CD4-positive, alpha-beta T cell treated with Interleukin-4 for 4 hours (primary cell): Measurements from ENCODE around the gene EIF1AX.
"Not testable (repeated sequence)": the region's sequence is repeated elsewhere in the genome, so short reads cannot be mapped to it uniquely, and the experiment has no call there.

Experiments used
- DNase-seq: peaks from one replicate; pipeline ENCODE4 v3.0.0-alpha.2; 2020

The EIF1AX gene

DNA sequence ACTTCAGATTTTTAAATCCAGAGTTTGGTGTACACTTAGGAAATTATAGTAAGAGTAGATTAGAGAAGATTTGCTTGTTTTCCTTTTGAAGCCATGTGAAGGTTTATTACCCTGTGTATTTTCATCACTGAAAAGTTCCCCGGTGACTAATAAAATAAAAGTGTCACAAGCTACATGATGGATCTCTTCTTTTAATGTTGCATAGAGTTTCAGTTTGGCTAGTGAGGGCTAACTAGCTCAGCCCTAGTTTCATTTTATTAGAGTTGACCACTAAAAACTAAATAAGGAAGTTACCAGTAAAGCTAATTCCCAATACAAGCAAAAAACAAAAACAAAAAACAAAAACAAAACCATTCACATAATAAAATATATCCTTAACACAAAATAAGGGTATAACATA lies 14.8 kb downstream of the EIF1AX start:
- not testable (repeated sequence) for DNase-seq

DNA sequence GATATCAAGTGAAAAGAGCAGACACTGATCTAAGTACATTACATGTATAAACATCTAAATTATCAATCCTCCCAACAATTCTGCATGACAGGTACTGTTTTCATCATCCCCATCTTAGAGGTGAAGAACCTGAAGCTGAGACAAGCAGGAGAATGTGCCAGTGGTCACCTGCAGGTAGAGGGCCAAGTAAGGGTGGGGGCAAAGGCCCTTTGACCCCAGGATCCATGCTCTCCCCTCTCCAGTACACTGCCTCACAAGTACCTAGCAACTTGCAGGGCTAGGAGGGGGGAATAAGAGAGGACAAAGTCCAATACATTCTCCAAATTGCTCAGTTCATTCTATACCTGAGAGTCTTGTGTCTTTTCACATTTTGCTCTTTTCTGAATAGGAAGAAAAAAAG lies 16.7 kb downstream of the EIF1AX start:
- no peak for DNase-seq

DNA sequence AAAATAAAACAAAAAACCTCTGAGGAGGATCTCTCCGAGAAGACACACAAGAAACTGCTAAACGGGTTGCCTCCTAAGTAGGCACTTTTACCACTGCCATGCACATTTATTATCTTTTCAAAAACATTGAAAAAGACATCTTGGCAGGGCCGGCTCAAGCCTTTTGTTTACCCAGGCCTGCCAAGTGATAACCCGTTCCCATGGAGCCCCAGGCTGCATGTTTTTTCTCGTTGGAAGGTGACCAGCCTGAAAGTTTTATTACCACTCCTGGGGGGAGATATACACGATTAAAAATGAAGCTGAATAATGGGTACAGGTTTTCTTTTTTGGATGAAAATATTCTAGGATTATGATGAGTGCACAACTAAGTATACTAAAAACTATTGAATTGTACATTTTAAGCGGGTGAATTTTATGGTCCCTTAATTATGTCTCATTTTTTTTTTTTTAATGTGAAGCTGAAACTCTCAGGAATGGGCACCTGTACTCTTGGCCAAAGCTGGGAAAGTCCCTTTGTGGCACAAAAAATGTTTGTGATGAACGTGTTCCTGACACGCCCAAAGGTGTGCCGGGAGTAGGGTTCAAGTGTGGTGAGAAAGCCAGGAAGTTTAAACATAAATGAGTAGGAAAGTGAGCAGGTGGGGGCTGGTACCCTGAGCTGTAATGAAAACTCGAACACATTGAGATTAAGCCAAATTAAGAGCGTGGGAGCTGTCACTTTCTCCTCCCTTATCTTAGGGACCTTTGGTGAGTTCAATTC lies 23.4 kb downstream of the EIF1AX start:
- DNase-seq, result no peak

DNA sequence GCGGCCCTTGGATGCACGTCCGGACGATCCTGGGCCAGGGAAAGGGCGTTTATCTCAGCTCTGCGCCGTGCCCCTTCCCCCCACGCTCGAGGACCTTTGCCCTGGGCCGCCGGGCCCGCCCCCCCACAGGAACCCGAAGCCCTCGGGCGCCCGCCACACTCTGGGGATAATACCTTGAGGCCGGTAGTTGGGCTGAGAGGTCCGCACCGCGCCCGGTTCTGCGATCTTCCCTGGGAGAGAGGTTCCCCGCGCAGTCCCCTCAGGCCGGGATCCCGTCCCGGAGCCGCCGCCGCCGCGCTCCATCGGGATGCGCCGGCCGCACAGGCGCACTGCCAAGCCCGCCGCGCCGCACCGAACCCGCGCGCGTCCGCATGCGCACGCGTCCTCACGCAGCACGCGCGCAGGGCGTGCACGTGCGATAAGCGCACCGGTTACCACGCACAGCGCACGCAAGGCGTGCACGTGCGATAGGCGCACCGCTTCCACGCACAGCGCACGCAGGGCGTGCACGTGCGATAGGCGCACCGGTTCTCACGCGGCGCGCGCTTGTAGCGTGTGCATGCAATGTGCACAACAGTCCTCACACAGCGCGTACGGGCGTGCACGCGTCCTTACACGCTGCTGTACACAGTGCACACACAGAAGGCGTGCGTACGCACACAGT lies 24.9 kb downstream of the EIF1AX start, which contains the start of gene MAP7D2:
Gene MAP7D2, minus strand, starts transcription at position 331 of the 664 bp plus-strand sequence. Its CDS starts 28 bp downstream, at position 303.
- no peak for DNase-seq

DNA sequence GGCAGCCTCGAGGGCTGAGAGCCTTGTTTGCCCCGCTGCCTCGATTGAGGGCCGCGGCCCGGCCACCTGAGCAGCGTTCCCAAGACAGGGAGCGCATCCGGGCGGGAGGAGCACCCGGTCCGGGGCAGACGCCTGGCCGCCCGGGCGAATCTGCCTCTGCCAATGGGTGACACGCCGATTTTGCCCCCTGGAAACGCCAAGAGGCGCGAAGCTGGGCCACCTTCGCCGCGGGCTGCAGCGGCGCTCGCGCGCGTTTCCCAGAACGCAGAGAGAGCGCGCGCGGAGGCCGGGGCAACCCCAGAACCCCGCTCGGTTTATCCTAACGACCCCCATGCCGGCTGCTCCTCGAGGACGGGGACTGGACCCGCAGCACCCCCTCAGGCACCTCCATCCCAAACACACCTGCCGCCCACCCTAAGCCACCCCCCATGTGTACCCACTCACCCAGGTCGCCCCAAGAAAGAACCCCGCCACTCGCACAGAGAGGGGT lies 25.5 kb downstream of the EIF1AX start:
- no peak for DNase-seq

DNA sequence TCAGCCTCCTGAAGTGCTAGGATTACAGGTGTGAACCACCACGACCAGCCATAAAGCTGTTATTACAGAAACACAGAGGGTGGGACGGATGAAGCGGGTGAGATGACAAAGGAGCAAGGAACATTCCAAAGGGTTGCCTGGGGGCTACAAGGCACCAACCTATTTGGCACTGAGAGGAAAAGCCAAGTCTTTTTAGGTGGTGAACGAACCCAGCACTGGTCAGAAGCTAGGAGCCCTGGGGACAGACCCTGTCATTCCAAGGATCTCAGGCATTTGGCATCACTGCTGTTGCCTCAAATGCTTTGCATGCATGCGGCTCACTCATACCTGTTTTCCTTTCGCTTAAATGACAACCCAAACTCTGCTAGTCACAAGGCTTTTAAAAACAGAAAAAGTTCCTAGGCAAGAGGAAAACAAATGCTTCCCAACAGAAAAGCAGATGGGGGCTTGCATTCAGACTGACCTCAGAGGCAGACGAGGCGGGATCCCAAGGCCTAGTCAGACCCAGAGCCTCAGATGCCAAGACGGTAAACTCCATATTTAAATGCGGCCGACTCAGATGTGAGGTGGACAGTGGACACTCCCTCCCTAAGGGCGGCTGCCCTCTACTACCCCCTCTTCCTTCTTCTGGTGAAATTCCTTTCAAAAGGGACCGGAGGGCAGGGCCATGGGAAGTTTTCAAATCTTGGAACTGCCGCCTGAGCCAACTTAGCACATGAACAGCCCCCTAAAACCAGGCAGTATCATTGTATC lies 29.4 kb downstream of the EIF1AX start:
- DNase-seq, result no peak

DNA sequence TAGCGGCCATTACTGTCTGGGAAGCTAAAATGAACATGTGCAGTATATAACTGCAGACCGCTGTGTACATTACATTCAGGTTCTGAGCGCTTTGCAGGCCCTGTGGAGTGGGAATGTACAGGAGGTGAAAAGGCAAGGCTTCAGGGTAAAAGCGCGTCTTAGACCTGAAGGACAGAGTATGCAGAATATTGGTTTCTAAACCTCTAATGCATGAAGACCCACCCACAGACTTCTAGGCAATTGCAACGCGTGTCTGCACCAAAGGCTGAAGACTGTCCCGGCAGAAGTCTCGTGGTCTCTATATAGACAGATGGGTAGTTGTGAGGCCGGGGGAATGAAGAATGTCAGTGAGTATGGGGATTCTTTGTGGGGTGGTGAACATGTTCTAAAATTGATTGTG lies 30.4 kb downstream of the EIF1AX start:
- DNase-seq, result no peak

DNA sequence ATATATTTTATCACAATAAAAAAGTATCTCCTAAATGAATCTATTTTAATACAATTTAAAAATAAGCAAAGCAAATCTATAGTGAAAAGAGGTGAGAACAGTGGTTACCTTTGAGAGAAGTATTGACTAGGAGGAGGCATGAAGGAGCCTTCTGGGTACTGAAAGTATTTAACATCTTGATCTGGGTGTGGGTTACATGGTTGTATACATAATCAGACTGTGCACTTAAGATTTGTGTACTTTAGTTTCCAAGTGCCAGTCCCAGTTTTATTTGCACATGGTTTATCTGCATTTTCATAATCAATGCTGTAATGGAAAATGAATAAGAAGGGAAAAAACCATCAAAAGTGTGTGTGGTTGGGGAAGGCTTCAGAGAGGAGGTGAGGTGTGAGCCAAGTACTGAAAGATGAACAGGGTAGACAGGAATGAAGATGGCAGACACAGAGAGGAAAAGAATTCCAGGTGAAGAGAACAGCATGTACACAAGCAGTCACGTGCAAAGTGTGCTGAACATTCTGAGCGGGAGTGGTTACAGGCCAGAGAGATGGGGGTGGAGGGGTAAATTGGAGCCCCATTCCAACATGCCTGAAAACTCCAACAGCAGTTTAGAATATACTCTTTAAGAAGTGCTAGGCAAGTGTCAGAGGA lies 39.6 kb downstream of the EIF1AX start:
- no peak for DNase-seq

DNA sequence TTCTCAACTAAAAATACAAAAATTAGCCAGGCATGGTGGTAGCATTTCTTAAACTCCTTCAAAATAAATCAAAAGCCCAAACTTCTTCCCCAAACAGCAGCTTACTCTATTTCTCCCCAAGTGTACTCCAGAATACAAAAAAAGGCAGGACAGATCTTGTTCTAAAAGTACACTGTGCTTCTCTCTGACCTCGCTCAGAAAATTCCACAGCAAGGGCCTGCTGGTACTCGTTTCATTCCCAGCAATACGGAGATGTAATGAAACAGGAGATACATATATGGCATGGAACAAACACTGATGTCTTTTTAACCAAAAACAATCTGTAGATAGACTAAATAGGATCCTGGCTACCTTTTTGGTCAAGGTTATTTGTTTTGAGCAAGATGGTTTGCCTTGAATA lies 50.1 kb downstream of the EIF1AX start:
- no peak for DNase-seq

DNA sequence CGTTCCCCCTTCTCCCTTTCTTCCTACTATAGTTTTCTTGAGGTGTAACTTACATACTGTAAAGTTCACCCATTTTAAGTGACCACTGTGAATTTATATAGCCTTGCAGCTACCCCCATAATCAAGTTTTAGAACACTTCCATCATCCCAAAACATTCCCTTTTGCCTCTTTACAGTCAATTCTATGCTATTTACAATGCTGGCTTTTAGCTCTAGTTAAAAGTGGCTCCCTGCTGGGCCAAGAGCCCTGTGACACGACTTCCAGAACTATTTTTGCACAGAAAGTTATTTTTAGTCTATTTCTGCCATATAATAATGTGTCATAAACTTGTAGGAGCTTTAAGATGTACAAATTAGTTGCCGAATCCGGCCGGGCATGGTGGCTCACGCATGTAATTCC lies 51.8 kb downstream of the EIF1AX start:
- DNase-seq, result no peak

DNA sequence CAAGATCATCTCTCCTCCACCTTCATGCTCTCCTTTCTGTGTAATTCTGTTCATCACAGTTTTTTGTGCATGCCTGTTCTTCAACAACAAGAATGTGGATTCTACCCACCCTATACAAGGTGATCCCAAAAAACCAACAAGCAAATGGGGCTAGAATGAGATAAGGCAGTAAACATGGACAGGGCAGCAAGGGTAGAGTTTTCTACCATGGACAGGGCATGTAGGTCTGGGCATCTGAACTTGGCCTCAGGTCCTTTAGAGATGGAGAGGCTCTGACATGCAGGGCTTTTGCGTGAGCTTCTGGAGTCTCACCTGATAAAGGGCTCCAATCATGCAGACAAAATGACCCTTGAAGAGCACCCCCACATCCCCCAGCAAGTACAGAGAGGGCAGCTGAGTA lies 61.4 kb downstream of the EIF1AX start:
- DNase-seq, result no peak
